ENCODE data around the gene EPS15.

EPS15 gene

DNA sequence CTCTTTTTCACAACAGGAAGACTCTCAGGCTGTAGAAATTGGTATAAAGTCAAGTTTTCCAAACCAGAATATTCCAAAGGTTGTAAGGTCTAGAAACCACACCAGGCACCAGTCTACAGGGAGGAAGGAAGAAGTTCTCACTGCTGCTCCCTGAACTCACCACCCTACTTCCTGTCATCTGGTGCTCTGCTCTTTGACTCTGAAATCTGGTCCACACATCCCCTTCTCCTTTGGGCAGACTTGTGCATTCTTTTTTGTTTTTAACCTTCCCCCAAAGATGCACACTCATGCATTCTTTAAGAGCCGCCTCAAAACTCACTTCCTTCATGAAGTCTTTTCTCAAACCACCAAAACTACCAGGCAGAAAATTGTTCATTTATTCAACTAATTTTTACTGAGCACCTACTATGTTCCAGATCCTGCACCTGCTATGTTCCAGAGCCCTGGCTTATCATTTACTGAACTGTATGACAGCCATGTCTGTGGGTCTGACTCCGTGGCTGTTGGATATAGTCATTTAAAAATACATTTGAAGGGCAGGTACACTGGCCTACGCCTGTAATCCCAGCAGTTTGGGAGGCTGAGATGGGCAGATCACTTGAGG, 30.1 kb upstream of the EPS15 start:
- no peak overlapping the region for H3K4me3 ChIP-seq (replicated peaks; ENCODE audit: low read depth, low read length)
- peak; percentile 38 for DNase-seq (ENCODE audit: extremely low read depth, low read depth)
- TF ChIP-seq, protein P1, sequence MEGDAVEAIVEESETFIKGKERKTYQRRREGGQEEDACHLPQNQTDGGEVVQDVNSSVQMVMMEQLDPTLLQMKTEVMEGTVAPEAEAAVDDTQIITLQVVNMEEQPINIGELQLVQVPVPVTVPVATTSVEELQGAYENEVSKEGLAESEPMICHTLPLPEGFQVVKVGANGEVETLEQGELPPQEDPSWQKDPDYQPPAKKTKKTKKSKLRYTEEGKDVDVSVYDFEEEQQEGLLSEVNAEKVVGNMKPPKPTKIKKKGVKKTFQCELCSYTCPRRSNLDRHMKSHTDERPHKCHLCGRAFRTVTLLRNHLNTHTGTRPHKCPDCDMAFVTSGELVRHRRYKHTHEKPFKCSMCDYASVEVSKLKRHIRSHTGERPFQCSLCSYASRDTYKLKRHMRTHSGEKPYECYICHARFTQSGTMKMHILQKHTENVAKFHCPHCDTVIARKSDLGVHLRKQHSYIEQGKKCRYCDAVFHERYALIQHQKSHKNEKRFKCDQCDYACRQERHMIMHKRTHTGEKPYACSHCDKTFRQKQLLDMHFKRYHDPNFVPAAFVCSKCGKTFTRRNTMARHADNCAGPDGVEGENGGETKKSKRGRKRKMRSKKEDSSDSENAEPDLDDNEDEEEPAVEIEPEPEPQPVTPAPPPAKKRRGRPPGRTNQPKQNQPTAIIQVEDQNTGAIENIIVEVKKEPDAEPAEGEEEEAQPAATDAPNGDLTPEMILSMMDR (IDR thresholded peaks at IDR 0.05; ENCODE audit: low read depth, low read length, missing control alignments): no peak

DNA sequence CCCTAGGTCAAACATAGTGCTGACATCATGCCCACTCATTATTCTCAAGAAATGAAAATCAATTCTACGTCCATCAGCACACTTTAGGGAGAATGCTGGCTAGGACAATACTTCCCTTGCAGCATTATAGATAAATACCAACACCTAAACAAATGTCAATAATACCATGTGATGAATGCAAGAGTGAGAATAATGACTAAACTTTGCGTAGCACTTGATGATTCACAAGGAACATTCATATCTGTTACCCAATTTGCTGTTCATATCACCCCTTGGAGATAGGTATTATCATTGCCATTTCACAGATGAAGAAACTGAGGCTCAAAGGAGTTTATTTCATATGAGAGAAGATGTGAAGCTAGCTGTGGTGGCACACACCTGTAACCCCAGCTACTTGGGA, 24.8 kb upstream of the EPS15 start:
- TF ChIP-seq, protein P1 (IDR thresholded peaks at IDR 0.05; ENCODE audit: low read depth, low read length, missing control alignments): no peak
- no peak for DNase-seq (ENCODE audit: extremely low read depth, low read depth)

DNA sequence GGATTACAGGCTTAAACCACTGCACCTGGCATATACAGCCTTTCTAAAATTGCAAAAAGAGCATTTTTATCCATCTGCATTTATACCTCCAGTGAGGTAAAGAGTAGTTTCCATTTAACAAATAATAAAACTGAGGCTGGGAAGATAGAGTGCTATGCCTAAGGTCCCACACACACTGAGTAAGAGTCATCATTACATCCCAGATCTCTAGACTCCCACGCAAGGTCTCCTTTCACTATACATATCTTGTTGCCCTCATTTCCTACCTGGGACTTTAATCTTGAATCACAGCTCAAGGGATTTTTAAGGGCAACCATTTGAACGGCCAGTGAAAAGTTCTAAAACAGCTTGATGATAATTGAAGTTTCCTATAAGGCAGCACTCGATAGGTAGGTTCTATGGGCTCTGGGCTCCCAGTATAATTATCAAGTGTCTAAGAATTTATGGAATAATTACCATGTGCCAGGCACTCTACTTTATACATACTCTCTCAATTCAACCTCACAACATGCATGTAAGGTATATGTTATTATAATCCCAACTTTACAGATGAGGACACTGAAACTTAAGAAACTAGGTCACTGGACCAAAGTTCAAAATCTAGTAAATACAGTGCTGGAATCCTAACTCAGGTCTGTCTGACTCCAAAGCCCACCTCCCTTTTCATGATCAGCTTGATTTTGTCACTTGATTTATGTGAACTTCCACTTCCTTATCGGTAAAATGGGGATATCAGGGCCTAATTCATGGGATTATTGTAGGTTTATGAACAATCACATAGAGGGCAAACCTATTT, 23.3 kb upstream of the EPS15 start:
- no peak overlapping the region for H3K4me3 ChIP-seq (replicated peaks; ENCODE audit: low read depth, low read length)
- TF ChIP-seq, protein P1 (IDR thresholded peaks at IDR 0.05; ENCODE audit: low read depth, low read length, missing control alignments): no peak
- DNase-seq (ENCODE audit: extremely low read depth, low read depth): no peak

More for the DNA sequence above, 24.8 kb upstream of the EPS15 start:
- no peak overlapping the region for H3K4me3 ChIP-seq (replicated peaks; ENCODE audit: low read depth, low read length)

DNA sequence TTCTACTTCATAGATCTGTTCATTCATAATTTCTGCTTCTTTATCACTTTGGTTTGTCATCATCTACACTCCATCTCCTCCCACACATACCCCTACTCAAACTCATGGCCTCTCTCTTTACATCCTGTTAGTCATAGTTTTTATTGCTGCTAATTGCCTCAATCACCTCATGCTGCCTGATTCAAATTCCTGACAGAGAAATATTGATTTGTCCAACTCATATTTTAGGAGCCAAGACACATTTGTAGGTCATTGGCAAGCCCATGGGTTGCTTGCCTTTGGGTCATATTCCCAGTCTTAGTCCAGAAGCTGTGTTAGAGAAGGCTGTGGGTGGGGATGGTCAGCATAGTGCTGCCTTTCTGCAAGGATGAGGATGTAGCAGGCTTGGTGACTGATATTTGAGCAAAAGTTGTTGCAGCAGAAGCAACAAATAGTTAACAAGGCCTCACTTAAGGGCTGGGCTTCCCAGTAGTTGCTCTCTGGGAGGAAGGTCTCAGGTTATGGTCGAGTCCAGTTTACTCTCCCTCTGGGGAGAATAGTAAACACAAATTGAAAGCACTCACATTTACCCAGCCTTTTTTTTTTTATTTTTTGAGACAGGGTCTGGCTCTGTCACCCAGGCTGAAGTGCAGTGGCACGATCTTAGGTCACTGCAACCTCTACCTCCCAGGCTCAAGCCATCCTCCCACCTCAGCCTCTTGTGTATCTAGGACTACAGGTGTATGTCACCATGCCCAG, 22.4 kb upstream of the EPS15 start:
- H3K4me3 ChIP-seq (replicated peaks; ENCODE audit: low read depth, low read length): no peak overlapping the region
- TF ChIP-seq, protein P1 (IDR thresholded peaks at IDR 0.05; ENCODE audit: low read depth, low read length, missing control alignments): no peak
- DNase-seq (ENCODE audit: extremely low read depth, low read depth): no peak

DNA sequence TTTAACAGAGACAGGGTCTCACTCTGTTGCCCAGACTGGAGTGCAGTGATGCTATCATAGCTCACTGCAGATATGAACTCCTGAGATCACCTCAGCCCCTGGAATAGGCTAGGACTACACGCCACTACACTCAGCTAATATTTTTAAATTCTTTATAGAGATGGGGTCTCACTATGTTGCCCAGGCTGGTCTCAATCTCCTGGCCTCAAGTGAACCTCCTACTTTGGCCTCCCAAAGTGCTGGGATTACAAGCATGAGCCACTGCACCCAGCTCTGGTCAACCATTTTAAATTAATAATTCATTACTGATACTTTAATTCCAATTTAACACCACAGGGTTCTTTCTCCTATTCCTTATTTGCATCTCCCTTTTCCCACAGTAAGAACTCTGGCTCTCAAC, 18.5 kb upstream of the EPS15 start:
- TF ChIP-seq, protein P1 (IDR thresholded peaks at IDR 0.05; ENCODE audit: low read depth, low read length, missing control alignments): no peak
- DNase-seq (ENCODE audit: extremely low read depth, low read depth): no peak
- no peak overlapping the region for H3K4me3 ChIP-seq (replicated peaks; ENCODE audit: low read depth, low read length)

DNA sequence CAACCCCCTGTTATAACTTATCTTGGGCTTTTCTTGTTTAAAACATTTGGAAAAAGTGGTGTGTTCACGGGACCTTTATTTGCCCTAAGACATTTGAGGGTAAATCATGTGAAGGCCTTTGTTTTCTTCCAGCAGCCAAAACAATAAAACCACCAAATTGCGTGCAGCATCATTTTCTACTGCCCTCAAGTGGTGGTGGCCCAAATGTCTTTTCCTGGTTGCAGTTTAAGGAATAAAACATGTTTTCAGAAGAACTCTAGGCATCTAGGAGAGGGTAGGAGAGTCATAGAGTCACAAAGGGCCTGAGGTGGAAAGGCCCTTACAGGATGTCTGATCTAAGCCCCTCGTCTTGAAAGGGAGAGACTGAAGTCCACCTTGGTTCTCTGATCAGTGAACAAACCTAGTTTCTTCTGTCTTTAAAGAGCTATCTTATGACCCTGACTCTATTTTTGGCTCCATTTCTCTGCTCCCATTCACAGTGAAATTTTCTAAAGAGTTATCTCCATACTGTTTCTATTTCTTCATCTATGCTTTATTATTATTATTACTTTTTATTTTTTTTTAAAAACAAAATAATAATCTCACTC, 16.0 kb upstream of the EPS15 start:
- TF ChIP-seq, protein P1 (IDR thresholded peaks at IDR 0.05; ENCODE audit: low read depth, low read length, missing control alignments): peak; percentile 77
- DNase-seq (ENCODE audit: extremely low read depth, low read depth): peak; percentile 55
- no peak overlapping the region for H3K4me3 ChIP-seq (replicated peaks; ENCODE audit: low read depth, low read length)
